Stimulated activated CD4-positive, alpha-beta T cell treated with anti-CD3 and anti-CD28 coated beads, Interleukin-1b, Interleukin-23, amount 100 ng/mL, for 4 hours (primary cell): Measurements from ENCODE around the gene SLC4A5.

Source experiments
- DNase-seq, 2 donors: peaks; one replicate each; pipeline ENCODE4 v3.0.0-alpha.2; 2020; ENCODE audit warnings: low read depth in 2 of 2

The SLC4A5 gene, protein sequence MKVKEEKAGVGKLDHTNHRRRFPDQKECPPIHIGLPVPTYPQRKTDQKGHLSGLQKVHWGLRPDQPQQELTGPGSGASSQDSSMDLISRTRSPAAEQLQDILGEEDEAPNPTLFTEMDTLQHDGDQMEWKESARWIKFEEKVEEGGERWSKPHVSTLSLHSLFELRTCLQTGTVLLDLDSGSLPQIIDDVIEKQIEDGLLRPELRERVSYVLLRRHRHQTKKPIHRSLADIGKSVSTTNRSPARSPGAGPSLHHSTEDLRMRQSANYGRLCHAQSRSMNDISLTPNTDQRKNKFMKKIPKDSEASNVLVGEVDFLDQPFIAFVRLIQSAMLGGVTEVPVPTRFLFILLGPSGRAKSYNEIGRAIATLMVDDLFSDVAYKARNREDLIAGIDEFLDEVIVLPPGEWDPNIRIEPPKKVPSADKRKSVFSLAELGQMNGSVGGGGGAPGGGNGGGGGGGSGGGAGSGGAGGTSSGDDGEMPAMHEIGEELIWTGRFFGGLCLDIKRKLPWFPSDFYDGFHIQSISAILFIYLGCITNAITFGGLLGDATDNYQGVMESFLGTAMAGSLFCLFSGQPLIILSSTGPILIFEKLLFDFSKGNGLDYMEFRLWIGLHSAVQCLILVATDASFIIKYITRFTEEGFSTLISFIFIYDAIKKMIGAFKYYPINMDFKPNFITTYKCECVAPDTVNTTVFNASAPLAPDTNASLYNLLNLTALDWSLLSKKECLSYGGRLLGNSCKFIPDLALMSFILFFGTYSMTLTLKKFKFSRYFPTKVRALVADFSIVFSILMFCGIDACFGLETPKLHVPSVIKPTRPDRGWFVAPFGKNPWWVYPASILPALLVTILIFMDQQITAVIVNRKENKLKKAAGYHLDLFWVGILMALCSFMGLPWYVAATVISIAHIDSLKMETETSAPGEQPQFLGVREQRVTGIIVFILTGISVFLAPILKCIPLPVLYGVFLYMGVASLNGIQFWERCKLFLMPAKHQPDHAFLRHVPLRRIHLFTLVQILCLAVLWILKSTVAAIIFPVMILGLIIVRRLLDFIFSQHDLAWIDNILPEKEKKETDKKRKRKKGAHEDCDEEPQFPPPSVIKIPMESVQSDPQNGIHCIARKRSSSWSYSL

DNA sequence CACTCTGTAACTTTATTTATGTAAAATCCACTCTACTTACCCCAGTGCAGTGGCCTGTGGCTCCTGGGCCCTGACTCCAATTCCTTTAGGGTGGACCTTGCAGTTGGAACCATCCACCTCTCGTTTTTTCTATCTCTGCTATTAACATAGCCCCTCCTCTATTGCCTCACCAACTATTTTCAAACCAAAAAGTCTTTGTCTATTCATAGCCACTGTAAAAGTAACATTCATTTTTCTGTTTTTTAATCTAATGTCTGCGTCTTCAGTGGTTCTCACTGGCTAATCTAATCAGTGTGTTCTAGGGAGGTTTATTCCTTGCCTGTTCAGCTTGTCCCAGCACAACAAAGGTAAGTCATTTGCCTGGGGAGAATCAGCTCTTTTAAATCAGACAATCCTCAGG, at the start of gene SLC4A5:
TSS of gene SLC4A5 (minus strand) at position 101 of the 400 bp plus-strand sequence. CDS start 28,393 bp downstream, outside the sequence.
- no peak for DNase-seq

DNA sequence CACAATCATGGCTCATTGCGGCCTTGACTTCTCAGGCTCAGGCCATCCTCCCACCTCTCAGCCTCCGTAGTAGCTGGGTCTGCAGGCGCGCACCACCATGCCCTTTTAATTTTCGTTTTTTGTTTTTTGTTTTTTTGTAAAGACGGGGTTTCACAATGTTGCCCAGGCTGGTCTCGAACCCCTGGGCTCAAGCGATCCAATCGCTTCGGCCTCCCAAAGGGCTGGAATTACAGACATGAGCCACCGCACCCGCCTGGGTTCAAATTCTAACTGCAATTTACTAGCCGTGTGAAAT, 49.2 kb upstream of the SLC4A5 start:
- no peak for DNase-seq

DNA sequence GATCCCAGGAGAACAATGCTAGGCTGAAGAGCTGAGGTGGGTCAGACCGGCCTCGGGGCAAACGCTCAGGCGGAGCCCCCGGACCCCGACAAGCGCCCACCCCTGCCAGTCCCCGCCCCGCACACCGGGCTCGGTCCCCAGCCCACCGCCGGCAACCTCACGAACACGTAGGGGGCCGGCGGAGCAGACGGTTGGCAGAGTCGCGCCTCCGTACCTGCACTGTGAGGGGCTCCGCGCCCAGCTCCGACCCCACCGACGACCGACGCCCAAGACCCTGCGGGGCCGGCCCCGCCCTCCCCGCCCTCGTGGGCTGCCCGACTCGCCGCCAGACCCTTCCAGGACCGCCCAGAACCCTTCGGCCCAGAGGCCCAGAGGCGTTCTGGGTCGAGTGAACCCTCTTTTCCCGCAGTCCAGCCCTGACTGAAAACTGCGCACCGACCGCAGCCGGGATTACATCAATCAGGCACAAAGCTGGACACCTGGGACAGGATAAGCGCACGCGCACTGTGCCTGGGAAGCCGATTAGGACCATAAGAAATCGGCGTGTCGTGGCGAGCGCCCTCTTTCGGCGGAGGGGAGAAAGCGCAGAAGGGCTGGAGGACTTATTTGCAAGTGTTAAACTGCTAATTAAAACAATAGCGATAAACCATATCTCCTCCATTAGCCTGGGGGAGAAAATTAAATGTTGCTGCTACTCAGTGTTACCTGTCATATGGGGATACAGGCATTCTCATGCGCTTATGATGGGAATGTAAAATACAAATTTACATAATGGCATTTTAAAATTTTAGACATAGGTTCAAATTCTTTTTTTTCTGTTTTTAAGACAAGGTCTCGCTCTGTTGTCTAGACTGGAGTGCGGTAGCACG, 48.6 kb upstream of the SLC4A5 start:
- peak; percentile 94 to 97 for DNase-seq

DNA sequence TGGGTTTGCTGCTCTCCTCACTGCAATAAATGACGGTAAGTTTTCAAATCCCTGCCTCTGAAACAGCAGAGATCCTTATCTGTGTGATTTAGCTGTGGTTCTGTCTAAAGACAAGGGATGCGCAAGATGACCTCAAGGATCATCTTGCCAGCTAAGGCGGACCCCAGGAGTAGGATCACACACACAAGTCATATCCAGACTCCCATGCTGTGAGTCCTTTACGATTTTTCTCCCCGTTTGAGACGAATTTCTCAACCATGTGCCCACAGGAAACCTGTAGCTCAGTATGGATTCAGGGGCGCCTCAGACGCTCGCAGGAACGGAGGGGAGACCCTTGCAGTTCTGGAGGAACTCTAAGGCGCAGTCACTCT, 48.0 kb upstream of the SLC4A5 start:
- DNase-seq = no peak

- no peak for DNase-seq
Observed at GRCh38 chr2:74390606-74391005, 47.4 kb upstream of the SLC4A5 start.

DNA sequence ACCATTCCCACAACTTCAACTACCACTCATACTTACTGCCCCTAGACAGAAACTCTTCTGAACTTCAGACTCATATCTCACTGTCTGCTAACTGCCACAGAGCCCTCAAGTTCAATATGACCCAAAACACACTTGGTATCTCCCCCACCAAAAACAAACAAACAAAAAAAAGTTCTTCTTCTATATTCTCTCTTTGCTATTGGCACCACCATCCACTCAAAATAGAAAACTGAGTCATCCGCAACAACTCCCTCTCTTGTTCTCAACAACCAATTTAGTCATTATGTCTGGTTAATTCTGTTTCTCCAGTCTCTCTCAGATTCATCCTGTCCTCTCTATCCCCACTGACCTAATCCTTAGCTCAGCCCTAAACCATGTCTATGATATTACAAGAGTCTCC, 44.1 kb upstream of the SLC4A5 start:
- DNase-seq = no peak

GRCh38 chr2:74385396-74385795, 42.2 kb upstream of the SLC4A5 start:
- no peak for DNase-seq

DNA sequence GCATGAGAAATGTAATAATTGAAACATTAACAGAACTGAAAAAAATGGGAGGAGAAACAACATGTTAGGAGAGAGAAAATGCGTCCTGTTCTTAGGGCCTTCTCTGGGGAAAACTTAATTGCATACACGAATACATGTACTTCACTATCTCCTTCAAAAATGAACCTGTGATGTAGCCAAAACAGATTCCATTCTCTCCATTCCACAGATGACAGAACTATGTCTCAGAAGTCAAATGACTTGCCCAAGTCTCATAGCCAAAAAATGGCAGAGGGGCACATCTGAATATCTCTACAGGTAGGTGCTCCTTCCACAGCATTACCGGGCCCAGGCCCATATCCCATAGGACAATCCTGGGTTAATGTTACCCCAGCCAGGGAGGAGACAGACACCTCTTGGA, 40.8 kb upstream of the SLC4A5 start:
- no peak for DNase-seq

- DNase-seq = no peak
Observed at GRCh38 chr2:74383254-74383653, 40.0 kb upstream of the SLC4A5 start.

DNA sequence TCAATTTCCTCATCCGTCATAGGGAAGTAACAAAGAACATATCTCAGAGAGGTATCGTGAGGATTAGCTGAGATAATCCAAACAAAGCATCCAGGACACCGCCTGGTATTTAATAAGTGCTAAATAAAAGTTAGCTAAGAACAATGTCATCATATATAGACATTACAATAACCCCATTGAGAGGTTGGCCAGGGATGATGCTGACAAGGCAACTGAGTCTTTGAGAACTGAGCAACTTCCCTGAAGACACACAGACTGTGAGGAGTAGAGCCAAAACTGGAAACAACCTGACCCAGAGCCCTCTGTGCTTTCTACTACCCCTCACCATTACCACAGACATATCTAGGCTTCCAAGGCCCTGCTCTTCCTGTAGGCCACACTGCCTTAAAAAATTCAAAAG, 38.5 kb upstream of the SLC4A5 start:
- DNase-seq = no peak

DNA sequence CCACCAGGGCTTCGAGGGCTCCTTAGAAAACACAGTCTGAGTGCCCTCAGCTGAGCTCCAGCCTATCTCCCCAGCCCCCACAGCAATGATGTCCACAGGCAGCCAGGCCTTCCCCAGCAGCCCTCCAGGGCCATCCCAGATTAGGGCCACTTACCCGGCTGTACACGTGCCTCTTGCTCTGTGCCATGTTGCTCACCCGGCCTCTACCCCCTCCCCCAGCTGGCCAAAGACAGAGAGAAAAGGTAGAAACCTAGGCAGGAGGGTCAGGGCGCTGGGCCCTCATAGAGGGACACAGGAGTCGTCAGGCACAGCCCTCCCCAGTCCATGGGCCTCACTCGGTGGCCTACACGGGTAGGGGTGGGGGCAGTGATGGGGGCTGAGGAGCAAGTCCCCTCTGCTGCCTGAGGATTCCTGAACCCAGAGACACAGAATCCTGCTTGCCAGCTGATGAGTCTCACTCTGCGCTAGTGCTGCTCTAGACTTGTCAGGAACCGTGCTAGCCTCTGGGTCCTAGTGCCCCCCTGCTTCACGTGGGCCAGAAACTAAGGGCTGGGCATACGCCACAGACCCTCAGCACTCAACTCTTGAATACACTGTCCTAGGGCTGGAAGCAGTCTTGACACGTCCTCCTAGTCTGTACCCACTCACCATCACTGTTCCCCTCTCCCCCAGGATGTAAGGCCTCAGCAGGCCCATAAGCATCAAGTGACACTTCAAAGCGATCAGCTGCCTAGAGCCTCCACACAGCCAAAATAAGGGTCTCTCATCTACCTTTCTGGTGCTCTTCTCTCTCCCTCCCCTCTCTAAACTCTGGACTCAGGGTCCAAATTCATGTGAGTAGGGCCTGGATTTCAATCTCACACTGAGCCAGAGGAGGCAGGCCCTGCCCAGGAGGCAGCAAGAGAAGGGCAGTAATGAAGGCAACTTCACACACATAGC, 36.9 kb upstream of the SLC4A5 start, which contains the start of gene DCTN1:
TSS of gene DCTN1 (minus strand) at position 461 of the 939 bp plus-strand sequence. CDS start at position 187, 274 bp downstream.
- DNase-seq = peak in 1 of 2 donors; percentile 6

GRCh38 chr2:74378007-74378406, 34.8 kb upstream of the SLC4A5 start:
- DNase-seq = no peak

DNA sequence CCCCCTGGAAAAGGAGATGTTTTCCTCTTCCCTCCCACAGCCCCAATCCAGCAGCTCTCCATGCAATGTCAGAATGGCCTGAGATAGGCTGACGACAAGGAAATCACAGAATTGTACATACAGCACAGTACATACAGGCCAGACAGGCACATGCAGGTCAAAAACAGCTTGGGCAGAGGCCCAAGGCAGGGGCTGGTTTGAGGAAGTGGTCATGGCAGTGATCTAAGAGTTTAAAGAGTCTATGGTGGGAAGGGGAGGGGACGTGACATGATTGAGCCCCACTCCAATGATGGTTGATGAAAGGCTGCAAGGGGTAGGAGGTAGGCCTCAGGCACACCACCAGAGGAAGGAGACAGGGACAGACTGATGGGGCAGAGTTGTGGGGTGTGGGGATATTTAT, 32.6 kb upstream of the SLC4A5 start:
- DNase-seq = no peak

GRCh38 chr2:74374509-74375205, 31.4 kb upstream of the SLC4A5 start:
- no peak for DNase-seq

DNA sequence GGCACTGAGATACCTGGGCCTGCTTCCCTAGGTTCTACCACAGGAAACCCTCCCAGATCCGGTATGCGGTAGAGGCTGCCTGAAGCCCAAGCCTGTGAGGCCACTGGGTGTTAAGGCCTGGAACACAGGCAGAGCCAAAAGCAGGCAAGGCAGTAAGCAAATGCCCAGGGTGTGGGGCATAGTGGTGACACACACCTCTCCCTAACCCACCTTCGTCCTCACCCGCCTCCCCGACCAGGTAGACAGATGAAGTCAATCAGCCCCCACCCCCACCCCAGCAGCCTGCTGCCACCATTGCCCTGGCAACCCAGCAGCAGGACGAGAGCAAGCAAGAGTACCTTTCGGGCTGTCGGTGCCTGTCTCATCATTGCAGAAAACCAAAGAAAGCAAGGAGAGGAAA, 30.8 kb upstream of the SLC4A5 start:
- no peak for DNase-seq

GRCh38 chr2:74373221-74373676, 30.0 kb upstream of the SLC4A5 start:
- DNase-seq = no peak

- DNase-seq = no peak
Observed at GRCh38 chr2:74372674-74373073, 29.5 kb upstream of the SLC4A5 start.

DNA sequence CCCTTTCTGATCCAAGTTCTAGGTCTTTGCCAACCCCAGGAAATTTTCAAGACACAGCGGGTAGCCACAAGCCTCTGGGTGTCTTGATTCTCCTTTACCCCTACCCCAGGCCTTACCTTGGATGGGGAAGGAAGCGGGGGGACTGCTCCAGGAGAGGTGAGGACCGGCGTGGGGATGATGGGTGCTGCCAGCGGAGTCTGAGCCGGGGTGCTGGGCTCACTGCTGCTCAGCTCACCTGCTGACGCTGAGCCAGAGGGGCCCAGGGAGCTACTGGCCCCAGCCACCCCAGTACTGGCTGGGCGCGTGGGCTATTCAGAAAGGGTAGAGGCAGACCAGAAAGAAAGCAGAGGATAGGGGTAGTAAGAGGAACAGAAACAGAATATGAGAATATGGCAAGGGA, 28.2 kb upstream of the SLC4A5 start:
- no peak for DNase-seq

GRCh38 chr2:74369976-74370375, 26.8 kb upstream of the SLC4A5 start:
- DNase-seq = no peak

- no peak for DNase-seq
Observed at GRCh38 chr2:74368499-74368898, 25.3 kb upstream of the SLC4A5 start.
